ENCODE data around the gene ALX4. TPM values are rescaled to one million over a fixed set of nuclear protein-coding genes. Genes with fewer than 3 reads are reported as not detected.

Gene ALX4
- 1.1 and 1.4 TPM in 2 replicates for total RNA-seq (2014; rRNA removed; shearing (Covaris generic))

GRCh38 chr11:44309478-44310205 is at the start of gene ALX4:
TSS of gene ALX4 (minus strand) at chr11:44310139. CDS start at chr11:44310062, 77 bp downstream.
- no peaks in the 10 kb centered on the region for H3K36me3 ChIP-seq
- no peaks in the 10 kb centered on the region for H3K27me3 ChIP-seq
- DNase-seq, result no peak
- no peak within 1 kb of the TSS for H3K27ac ChIP-seq
- no peaks in the 10 kb centered on the region for H3K9me3 ChIP-seq (replicated peaks)
- H3K4me1 ChIP-seq, result peaks cover 14% of the 10 kb centered on the region; the same call in 1 of the 2 replicates
- peak within 1 kb of the TSS; percentile 34 for H3K4me3 ChIP-seq

DNA sequence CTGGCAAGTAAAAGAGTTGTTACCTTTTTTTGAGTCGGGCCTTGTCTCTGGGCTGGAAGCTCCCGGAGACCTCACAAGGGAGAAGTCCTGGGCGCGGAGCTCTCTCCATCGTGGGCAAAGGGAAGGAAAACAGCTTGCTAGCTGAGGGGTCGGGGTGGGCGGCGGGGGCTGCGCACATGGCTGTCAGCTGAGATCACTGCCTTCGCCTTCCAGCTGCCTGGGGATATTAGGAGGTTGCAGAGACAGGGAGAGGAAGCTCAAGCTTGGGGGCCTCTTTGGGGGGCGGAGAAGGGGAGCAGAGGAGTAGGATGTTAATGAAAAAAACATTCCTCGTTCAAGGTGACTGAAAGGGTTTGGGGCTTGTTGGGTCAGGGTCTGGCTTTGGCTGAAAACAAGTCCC is 49.2 kb upstream of the ALX4 start:
- DNase-seq, result no peak
- Histone ChIP-seq H3K4me3 (no peak overlapping the region), H3K36me3 (no peaks in the 10 kb centered on the region), H3K9me3 (replicated peaks) (peaks cover 7% of the 10 kb centered on the region), H3K27ac (no peak overlapping the region), H3K4me1 (no peaks in the 10 kb centered on the region), H3K27me3 (no peaks in the 10 kb centered on the region)

- Histone ChIP-seq H3K27ac (no peak overlapping the region), H3K27me3 (no peaks in the 10 kb centered on the region), H3K36me3 (no peaks in the 10 kb centered on the region), H3K9me3 (replicated peaks) (peaks cover 7% of the 10 kb centered on the region), H3K4me1 (no peaks in the 10 kb centered on the region), H3K4me3 (no peak overlapping the region)
- no peak for DNase-seq
Observed at GRCh38 chr11:44358713-44359112, 48.8 kb upstream of the ALX4 start.

DNA sequence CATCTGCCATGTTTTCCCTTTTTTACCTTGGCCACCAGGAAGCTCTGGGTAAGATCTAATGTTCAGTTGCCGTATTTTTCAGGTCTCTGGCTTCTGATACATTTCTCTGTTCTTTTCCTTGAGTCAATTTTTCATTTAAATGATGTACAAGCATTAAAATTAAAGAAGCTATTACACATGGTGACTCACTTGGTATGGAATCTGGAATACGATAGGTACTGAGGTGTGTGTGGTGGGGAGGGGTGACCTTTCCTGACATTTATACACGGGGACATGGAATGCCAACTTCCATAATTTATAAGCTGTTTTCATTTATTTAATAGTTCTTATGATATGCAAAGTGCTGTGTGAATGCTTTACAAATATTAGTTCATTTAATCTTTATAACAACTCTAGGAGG is 47.8 kb upstream of the ALX4 start:
- no peaks in the 10 kb centered on the region for H3K4me1 ChIP-seq
- no peak overlapping the region for H3K4me3 ChIP-seq
- H3K27ac ChIP-seq, result no peak overlapping the region
- H3K9me3 ChIP-seq (replicated peaks), result peaks cover 7% of the 10 kb centered on the region
- no peak for DNase-seq
- H3K27me3 ChIP-seq, result no peaks in the 10 kb centered on the region
- no peaks in the 10 kb centered on the region for H3K36me3 ChIP-seq

DNA sequence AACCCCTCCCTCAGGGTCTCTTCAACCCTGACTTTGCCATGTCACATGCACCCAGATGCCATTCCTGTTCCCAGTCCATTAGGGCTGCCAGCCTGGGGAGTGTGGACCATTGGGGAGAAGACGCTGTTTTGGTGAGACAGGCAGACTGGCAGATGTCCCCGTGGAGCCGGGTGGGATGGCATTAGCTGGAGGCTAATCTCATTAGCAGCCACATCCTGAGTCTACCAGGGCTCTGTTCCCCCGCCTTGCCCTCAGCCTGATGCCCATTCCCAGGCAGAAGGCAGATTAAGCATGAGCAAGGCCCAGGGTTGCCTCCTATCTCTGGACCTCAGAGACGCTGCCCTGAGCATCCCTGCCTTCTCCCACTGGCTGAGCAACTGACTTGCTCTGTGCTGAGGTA is 46.4 kb upstream of the ALX4 start:
- H3K4me3 ChIP-seq, result no peak overlapping the region
- DNase-seq, result no peak

DNA sequence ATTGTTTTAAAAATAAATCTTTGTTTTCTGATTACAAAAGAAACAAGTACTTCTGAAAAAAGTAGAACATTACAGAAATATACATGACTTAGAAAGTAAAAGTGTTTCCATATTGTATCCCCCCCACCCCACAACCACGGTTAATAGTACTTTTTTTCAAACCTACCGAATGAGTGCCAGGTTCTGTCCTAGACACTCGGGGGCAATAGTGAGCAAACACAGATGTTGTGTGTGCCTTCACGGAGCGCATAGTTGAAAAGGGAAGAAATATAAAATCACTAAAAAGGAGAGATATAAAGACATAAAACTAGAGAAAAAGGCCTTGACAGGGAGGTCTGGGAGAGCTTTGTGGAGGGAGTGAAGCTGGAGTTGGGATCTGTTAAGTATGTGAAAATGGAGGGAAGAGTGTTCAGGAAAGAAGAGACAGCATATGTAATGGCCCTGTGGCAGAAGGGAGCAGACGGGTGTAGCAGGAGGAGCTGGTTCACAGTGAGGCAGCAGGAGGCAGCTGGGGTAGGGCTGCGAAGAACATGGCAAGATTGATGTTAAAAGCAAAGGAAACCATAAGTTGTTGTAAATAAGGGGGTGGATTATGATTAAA is 42.1 kb upstream of the ALX4 start:
- Histone ChIP-seq H3K9me3 (replicated peaks) (no peaks in the 10 kb centered on the region), H3K4me1 (no peaks in the 10 kb centered on the region), H3K4me3 (no peak overlapping the region), H3K27ac (no peak overlapping the region), H3K27me3 (no peaks in the 10 kb centered on the region), H3K36me3 (no peaks in the 10 kb centered on the region)
- peak in 1 of 2 experiments; percentile 53 for DNase-seq

More for the DNA sequence above, 46.4 kb upstream of the ALX4 start:
- no peaks in the 10 kb centered on the region for H3K36me3 ChIP-seq
- no peaks in the 10 kb centered on the region for H3K4me1 ChIP-seq
- H3K9me3 ChIP-seq (replicated peaks), result peaks cover 7% of the 10 kb centered on the region; the same call in 1 of the 2 replicates
- no peak overlapping the region for H3K27ac ChIP-seq
- H3K27me3 ChIP-seq, result no peaks in the 10 kb centered on the region

DNA sequence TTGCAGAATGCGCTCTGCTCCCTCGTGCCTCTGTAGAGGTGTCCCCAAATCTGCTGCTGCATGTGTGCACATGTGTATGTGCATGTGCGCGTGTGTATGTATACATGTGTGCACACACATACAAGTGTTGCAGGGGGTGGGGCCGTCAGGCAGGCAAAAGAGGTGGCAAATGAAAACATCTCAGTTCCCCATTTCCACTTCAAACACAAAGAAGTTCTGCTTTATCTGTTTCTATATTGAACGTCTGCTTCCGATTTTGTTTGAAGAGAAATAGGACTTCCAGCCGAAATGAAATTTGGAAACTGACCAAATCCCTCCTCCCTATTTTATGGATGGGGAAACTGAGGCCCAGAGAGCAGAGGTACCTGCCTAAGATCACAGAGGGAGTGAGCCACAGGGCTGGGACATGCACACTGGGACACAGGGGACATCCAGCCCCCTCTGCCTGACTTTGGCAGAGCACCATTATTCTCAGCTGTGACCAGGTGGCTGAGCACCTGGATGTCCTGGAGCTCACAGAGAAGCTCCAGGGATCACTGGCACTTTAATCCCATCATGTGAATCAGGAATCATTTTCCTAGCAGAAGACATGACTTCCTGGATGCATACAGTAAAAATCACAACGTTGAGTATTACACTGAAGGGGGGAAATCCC is 41.2 kb upstream of the ALX4 start:
- Histone ChIP-seq H3K27ac (no peak overlapping the region), H3K4me3 (no peak overlapping the region), H3K27me3 (no peaks in the 10 kb centered on the region), H3K36me3 (no peaks in the 10 kb centered on the region), H3K4me1 (no peaks in the 10 kb centered on the region), H3K9me3 (replicated peaks) (no peaks in the 10 kb centered on the region)
- DNase-seq, result no peak

DNA sequence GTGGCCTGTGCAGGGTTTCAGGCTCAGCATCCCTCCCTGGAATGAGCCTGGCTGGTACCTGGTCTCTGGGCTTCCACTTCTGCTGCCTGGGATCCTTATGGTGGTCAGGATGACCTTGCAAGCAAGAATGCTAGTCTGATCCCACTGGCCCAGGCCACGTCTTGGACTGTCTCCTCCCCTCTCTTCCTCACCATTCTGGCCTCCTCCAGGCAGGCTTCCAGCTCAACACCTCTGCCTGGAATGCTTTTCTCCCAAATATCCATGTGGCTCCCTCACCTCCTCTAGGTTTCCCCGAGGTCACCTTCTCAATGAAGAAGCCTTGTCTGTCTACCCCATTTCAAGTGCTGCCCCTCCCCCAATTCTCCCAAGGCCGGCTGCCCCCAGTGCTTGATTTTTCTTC is 39.4 kb upstream of the ALX4 start:
- no peaks in the 10 kb centered on the region for H3K4me1 ChIP-seq
- no peak for DNase-seq
- no peaks in the 10 kb centered on the region for H3K27me3 ChIP-seq
- H3K9me3 ChIP-seq (replicated peaks), result no peaks in the 10 kb centered on the region
- H3K36me3 ChIP-seq, result no peaks in the 10 kb centered on the region
- no peak overlapping the region for H3K4me3 ChIP-seq
- H3K27ac ChIP-seq, result no peak overlapping the region

GRCh38 chr11:44348721-44349120 is 38.8 kb upstream of the ALX4 start:
- no peaks in the 10 kb centered on the region for H3K27me3 ChIP-seq
- no peak for DNase-seq
- H3K9me3 ChIP-seq (replicated peaks), result no peaks in the 10 kb centered on the region
- no peak overlapping the region for H3K4me3 ChIP-seq
- H3K4me1 ChIP-seq, result no peaks in the 10 kb centered on the region
- no peaks in the 10 kb centered on the region for H3K36me3 ChIP-seq
- no peak overlapping the region for H3K27ac ChIP-seq

DNA sequence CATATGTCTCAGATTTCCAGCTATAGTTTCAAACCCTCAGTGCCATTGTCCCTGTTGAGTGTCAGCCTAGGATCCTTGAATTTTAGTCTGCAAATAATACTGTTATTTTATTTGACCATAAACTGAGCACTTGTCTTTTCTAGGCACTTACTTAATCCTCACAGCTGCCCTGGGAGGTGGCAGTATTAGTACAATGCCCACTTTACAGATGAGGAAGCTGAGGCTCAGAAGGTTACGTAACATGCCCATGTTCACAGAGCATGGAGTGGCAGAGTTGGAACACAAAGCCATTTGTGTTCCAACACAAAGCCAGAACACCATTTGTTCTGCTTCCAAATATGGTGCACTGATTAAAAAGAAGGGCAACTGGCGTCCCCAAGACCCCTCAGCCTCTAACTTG is 38.2 kb upstream of the ALX4 start:
- Histone ChIP-seq H3K4me1 (no peaks in the 10 kb centered on the region), H3K9me3 (replicated peaks) (no peaks in the 10 kb centered on the region), H3K27ac (no peak overlapping the region), H3K36me3 (no peaks in the 10 kb centered on the region), H3K4me3 (no peak overlapping the region), H3K27me3 (no peaks in the 10 kb centered on the region)
- DNase-seq, result no peak

DNA sequence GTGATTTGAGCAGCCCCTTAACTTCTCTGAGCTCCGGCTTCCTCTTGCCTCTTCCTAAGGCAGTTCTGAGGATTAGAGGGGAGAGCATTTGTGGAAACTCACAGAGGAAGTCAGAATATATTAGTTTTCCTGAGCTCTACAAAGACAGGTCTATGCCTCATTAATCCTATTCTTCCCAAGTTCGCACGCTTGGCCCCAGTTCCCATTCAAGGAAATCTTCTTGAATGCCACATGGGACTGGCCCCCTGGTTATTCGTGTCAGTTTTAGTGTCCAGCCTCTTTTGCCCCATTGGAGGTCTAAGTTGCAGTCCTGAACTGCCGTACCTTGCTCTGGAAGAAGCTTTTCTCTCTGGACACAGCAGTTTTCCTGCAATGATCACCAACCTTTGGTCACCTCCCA is 37.6 kb upstream of the ALX4 start:
- H3K27me3 ChIP-seq, result no peaks in the 10 kb centered on the region
- no peak for DNase-seq
- no peaks in the 10 kb centered on the region for H3K36me3 ChIP-seq
- no peak overlapping the region for H3K27ac ChIP-seq
- H3K9me3 ChIP-seq (replicated peaks), result no peaks in the 10 kb centered on the region
- no peak overlapping the region for H3K4me3 ChIP-seq
- H3K4me1 ChIP-seq, result no peaks in the 10 kb centered on the region

DNA sequence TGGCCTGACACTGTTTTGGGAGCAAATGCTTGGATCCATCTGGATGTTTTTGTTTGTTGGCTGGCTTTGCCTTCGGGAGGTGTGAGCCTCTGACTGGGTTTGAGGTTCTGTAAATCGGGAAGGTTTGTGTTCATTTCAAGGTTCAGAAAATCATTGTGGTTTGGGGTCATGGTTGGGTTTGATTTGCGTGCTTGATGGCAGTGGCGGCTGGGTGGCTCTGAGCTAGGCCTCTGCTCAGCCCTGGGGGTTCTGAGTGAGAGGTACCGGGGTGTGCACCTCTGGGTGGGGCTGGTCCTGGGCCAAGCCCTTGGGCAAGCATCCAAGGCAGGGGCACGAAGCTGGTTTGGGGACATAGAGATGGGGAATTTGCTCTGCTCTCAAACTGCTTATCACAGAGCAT is 37.0 kb upstream of the ALX4 start:
- Histone ChIP-seq H3K4me1 (no peaks in the 10 kb centered on the region), H3K36me3 (no peaks in the 10 kb centered on the region), H3K9me3 (replicated peaks) (no peaks in the 10 kb centered on the region), H3K27me3 (no peaks in the 10 kb centered on the region), H3K27ac (no peak overlapping the region), H3K4me3 (no peak overlapping the region)
- no peak for DNase-seq

DNA sequence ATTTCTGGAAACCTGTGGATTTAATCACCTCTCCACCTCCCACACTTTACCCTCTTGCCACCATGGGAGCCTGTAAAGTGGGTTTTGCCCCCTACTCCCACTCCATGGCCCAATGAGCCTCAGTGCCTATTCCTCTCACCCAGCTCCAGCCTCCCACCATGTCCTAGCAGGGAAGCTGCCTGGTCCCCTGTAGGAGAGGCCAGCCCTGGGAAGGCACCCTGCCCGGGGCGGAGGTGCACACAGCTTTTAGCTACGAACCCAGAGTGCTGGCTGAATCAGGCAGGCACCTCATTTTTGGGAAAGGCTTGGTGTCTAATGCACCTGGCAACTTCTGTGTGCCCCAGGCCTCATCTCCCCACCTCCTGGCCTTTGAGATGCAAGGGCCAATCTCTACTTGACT is 35.8 kb upstream of the ALX4 start:
- H3K9me3 ChIP-seq (replicated peaks), result no peaks in the 10 kb centered on the region
- no peak overlapping the region for H3K27ac ChIP-seq
- no peaks in the 10 kb centered on the region for H3K36me3 ChIP-seq
- H3K4me3 ChIP-seq, result no peak overlapping the region
- no peaks in the 10 kb centered on the region for H3K4me1 ChIP-seq
- no peak for DNase-seq
- H3K27me3 ChIP-seq, result no peaks in the 10 kb centered on the region

DNA sequence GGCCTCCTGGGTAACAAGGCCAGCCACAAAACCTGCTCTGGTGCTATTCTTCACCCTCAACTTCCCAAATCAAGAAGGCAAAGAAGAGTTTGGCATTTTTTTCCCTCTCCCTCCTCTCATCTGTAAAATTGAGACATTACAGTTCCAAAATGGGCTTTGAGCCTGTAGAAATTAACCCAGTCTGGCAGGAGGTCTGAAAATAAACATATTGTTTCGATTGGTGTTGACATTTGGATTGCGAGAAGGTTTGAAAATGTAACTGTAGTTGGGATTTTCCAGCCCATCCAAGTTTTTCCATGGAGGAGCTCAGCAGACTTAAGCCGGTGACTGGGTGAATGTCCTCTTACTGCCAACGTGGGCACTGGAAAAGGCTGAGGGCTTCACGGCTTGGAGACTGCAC is 35.0 kb upstream of the ALX4 start:
- H3K27ac ChIP-seq, result no peak overlapping the region
- no peak overlapping the region for H3K4me3 ChIP-seq
- H3K36me3 ChIP-seq, result no peaks in the 10 kb centered on the region
- H3K4me1 ChIP-seq, result no peaks in the 10 kb centered on the region
- H3K9me3 ChIP-seq (replicated peaks), result no peaks in the 10 kb centered on the region
- DNase-seq, result no peak
- H3K27me3 ChIP-seq, result no peaks in the 10 kb centered on the region

DNA sequence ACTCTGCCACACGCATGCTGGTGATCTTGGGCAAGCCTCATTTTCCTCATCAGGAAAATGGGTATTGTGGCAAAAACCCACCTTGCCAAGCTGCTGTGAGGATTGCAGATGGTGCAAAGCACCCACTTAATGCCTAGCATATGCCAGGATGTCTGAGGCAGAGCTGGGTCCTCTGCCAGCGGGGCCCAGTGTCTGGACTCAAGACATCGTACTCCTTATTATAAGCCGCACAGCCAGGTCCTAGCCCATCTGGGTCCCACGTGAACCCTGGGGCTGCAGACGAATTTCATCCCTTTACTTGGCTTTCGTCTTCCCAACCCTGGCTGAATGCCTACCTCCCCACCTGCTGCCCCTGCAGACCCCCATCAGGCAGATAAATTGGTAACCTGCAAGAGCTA is 34.5 kb upstream of the ALX4 start:
- H3K27ac ChIP-seq, result no peak overlapping the region
- no peaks in the 10 kb centered on the region; the same call in 1 of the 2 replicates for H3K4me1 ChIP-seq
- no peaks in the 10 kb centered on the region for H3K9me3 ChIP-seq (replicated peaks)
- no peak overlapping the region for H3K4me3 ChIP-seq
- H3K27me3 ChIP-seq, result no peaks in the 10 kb centered on the region
- H3K36me3 ChIP-seq, result no peaks in the 10 kb centered on the region
- no peak for DNase-seq
